ENCODE data around the gene AGGF1.
A peak's percentile ranks its signal among the peaks of the same experiment; 100 is the strongest.
"Not testable (repeated sequence)": the region's sequence is repeated elsewhere in the genome, so short reads cannot be mapped to it uniquely, and the experiment has no call there.

The AGGF1 gene

DNA sequence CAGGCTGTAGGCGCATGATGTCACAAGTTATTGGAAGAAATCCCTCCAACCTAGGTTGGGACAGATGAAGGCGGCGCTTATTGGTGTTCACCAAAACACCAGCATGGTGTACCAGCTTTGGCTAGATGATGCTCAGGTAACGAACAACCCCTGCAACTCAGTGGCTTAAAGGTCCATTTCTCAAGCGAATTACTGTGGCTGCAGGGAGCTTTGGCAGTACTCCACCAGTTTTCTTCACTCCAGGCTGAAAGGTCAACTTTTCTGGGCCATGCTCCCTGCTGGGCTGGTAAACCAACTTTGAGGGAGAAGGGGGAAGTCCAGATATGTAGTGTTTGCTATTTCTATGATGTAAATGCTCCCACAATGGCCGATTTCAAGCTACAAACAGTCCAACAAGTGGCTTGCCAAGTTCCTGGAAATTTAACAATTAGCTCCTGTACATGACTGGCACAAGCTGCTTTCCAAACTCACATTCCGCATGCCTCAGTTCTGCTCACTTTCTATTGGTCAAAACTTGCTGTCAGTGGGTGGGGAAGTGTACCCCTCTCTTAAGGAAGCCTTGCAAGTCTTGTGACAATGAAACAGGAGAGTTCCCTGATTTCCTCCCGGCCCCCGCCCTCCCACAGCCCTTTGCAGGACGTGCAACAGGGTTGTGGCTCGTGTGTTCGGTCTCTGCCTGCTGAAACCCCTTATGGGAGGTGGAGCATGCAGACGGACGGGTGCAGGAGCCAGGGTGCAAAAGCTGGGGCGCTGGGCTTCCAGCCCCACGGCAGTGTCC lies 57.5 kb downstream of the AGGF1 start:
- peak; percentile 45 for DNase-seq

DNA sequence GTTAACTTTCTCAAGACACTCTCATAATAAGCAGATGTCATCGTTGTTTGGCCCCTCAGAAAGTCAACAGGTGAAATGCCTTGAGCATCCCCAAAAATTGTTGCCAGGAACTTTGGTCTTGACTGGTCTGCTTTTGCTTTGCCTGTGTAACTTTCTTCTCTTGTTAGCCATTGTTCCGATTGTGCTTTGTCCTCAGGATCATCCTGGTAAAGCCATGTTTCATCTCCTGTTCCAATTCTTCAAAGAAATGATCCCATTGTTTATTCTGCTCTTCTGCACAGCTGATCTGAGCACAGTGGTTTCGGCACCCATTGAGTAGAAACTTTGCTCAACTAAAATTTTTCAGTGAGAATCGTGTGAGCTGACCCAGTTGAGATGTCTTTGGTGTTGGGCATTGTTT lies 65.0 kb downstream of the AGGF1 start:
- DNase-seq = no peak

DNA sequence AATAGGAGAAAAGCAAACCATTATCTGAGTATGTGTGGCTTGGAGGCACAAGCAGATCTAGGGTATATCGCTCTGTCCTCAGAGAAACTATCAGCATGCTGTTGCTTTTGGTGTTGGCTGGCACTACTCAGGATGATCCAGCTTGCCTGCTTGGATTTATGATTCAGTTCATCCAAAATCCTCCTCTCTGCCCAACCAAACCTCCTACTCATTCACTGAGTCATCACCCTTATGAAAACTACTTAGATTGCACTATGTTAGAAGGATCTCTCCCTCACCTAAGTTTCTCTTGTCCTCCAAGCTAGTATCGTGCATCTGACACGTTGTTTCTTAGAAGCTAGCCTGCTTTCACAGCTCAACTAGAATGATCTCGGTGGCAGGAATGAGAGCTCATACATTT lies 71.1 kb downstream of the AGGF1 start:
- DNase-seq = peak; percentile 79

DNA sequence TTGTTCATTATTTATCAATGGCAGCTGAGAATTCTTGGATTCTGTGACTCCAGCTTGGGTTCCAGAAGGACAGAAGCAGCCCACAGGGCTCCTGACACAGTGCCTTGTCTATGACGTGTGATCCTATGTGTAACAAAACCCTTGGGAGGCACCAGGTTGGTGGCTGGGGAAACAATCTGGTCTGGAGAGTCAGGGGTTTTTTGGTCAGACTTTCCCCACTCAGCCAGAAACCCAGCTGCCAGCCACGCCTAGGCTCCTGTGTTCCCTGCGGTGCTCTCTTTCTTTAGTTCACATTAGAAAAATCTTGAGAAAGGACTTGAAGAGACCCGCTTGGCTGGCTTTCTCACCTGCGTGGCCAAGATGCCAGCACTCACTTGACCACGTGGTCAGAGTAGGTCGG lies 72.3 kb downstream of the AGGF1 start:
- DNase-seq = no peak

DNA sequence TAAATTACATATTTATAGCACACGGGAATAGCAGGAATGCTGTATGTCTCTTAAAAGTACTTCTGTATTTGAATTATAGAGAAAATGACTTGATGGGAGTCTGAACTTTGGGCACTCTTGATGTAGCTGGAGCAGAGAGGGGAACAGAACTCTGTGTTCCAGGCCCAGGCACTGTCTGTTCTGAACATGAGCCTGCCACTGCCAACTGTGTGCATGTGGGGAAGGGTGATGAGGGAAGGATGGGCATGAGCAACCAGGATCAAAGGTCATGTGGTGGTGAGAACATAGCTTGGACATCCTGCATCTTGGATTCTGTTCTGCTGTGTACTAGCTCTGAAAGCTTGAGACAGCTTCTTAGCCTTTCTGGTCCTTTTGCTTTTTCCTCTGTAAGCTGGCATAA lies 73.3 kb downstream of the AGGF1 start:
- no peak for DNase-seq

DNA sequence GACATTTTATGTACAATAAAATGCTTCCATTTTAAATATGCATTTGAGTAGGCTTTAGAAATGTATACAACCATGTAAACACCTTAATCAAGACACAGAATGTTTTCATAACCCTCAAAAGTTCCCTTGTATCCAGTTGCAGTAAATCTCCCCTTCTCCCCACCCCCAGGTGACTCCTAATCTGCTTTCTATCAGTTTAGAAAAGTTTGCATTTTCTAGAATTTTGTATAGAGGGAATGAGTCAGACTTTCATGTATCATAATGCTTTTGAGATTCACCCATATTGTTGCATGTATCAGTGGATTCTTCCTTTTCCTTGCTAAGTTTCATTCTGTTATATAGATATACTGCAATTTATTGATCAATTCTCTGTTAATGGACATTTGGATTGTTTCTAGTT lies 74.6 kb downstream of the AGGF1 start:
- no peak for DNase-seq

DNA sequence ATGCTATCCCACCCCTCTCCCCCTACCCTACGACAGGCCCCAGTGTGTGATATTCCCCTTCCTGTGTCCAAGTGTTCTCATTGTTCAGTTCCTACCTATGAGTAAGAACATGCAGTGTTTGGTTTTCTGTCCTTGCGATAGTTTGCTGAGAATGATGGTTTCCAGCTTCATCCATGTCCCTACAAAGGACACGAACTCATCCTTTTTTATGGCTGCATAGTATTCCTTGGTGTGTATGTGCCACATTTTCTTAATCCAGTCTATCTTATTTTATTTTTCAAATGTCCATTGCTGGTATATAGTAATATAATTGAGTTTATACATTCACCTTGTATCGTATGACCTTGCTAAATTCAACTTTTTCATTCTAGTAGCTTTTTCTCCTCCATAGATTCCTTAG lies 76.8 kb downstream of the AGGF1 start:
- not testable (repeated sequence) for DNase-seq

Measured in kidney glomerular epithelial cell (primary cell).